ENCODE data around the gene CBARP.

Gene CBARP

DNA sequence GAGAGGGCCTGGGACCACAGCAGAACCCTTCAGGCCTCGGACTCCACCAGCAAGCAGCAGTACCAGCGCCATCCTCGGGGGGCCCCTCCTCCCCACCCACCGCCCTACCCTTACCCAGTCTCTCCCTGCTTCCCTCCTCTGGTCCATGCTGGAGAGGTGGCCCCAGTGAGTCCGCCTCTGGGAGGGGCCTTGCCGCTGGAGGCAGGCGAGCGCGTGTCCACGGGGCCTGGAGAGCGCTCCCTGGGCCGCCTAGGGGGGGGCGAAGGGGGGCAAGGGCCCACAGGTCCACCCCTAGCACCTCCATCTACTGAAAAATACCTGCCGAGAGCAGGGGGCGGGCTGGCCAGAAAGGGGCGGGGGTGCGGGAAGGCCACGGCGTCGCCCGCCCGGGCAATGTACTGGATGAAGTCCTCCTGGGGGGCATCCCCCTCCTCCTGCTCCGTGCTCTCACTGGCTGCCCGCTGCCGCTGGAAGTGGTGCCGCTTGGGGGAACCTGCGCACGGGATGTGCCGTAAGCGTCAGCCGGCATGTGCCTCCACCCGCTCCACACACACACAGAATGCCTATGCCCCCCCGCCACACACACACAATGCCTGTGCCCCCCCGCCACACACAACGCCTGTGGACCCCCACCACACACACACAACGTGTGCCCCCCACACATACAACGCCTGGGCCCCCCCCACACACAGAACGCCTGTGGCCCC is 6.9 kb downstream of the CBARP start:
- DNase-seq (ENCODE audit: low read depth) = no peak
- TF ChIP-seq, protein P1, sequence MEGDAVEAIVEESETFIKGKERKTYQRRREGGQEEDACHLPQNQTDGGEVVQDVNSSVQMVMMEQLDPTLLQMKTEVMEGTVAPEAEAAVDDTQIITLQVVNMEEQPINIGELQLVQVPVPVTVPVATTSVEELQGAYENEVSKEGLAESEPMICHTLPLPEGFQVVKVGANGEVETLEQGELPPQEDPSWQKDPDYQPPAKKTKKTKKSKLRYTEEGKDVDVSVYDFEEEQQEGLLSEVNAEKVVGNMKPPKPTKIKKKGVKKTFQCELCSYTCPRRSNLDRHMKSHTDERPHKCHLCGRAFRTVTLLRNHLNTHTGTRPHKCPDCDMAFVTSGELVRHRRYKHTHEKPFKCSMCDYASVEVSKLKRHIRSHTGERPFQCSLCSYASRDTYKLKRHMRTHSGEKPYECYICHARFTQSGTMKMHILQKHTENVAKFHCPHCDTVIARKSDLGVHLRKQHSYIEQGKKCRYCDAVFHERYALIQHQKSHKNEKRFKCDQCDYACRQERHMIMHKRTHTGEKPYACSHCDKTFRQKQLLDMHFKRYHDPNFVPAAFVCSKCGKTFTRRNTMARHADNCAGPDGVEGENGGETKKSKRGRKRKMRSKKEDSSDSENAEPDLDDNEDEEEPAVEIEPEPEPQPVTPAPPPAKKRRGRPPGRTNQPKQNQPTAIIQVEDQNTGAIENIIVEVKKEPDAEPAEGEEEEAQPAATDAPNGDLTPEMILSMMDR (IDR thresholded peaks at IDR 0.05; ENCODE audit: control insufficient read depth, extremely low read depth, insufficient read depth) = no peak
- H3K4me3 ChIP-seq (ENCODE audit: low read depth, low read length) = no peak overlapping the region

- TF ChIP-seq, protein P1 (IDR thresholded peaks at IDR 0.05; ENCODE audit: control insufficient read depth, extremely low read depth, insufficient read depth) = no peak
- DNase-seq (ENCODE audit: low read depth) = no peak
- H3K4me3 ChIP-seq (ENCODE audit: low read depth, low read length) = no peak overlapping the region
These were observed 7.7 kb downstream of the CBARP start for GRCh38 chr19:1229924-1230782.

- TF ChIP-seq, protein P1 (IDR thresholded peaks at IDR 0.05; ENCODE audit: control insufficient read depth, extremely low read depth, insufficient read depth) = no peak
- no peak overlapping the region for H3K4me3 ChIP-seq (ENCODE audit: low read depth, low read length)
- no peak for DNase-seq (ENCODE audit: low read depth)
These were observed 8.5 kb downstream of the CBARP start for GRCh38 chr19:1229056-1229923.

GRCh38 chr19:1228161-1228957 is 9.4 kb downstream of the CBARP start:
- DNase-seq (ENCODE audit: low read depth) = no peak
- TF ChIP-seq, protein P1 (IDR thresholded peaks at IDR 0.05; ENCODE audit: control insufficient read depth, extremely low read depth, insufficient read depth) = no peak
- no peak overlapping the region for H3K4me3 ChIP-seq (ENCODE audit: low read depth, low read length)

DNA sequence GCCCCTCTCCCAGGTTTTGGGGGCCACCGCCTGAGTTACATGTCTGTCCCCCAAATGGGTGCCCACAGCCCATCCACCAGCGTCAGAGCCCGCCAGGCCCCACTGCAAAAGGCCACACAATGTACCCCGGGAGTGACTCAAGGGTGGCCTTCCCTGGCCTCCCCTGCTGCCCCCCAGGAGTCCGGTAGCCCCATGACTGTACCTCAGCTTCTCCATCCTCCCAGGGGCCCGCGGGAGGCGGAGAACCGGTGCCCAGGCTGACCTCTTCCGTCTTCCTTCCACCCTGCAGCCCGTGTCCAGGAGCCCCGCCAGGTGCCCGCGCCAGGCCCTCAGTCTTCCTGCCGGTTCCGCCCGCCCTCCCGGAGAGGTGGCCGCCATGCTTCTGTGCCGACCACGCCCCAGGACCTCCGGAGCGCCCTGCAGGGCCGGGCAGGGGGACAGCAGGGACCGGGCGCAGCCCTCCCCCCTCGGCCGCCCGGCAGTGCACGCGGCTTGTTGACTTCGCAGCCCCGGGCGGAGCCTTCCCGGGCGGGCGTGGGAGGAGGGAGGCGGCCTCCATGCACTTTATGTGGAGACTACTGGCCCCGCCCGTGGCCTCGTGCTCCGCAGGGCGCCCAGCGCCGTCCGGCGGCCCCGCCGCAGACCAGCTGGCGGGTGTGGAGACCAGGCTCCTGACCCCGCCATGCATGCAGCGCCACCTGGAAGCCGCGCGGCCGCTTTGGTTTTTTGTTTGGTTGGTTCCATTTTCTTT is 10.3 kb downstream of the CBARP start:
- no peak for DNase-seq (ENCODE audit: low read depth)
- TF ChIP-seq, protein P1 (IDR thresholded peaks at IDR 0.05; ENCODE audit: control insufficient read depth, extremely low read depth, insufficient read depth) = no peak
- no peak overlapping the region for H3K4me3 ChIP-seq (ENCODE audit: low read depth, low read length)
